ENCODE measurements around the gene GLB1L3. TPM values are rescaled to one million over a fixed set of nuclear protein-coding genes. Genes with fewer than 3 reads are reported as not detected.
A peak's percentile ranks its signal among the peaks of the same experiment; 100 is the strongest.

The GLB1L3 gene
- total RNA-seq, 1 donor from 2014 or later: 16.5 TPM

DNA sequence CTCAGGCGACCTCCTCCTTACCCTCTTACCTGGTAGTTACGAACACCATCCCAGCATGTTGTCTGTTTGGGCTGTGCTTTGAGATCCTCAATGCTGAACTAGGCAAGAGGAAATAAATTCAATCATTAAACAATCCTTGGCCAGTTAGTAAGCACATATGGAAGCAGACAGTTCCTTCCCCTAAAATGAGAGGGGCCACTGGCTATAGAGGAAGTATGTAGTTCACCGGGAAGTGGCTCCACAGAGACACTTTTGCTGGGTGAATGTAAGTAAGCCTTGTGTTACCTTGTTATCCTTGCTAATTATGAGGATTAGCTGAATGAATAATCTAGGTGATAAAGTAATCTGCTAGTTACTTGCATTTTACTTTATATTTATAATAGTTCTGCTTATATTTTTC, 25.9 kb upstream of the GLB1L3 start:
- H3K27ac Mint-ChIP-seq (ENCODE audit: unreplicated experiment): no peak overlapping the region
- no peak for DNase-seq (ENCODE audit: low spot score)
- TF ChIP-seq, protein P1, sequence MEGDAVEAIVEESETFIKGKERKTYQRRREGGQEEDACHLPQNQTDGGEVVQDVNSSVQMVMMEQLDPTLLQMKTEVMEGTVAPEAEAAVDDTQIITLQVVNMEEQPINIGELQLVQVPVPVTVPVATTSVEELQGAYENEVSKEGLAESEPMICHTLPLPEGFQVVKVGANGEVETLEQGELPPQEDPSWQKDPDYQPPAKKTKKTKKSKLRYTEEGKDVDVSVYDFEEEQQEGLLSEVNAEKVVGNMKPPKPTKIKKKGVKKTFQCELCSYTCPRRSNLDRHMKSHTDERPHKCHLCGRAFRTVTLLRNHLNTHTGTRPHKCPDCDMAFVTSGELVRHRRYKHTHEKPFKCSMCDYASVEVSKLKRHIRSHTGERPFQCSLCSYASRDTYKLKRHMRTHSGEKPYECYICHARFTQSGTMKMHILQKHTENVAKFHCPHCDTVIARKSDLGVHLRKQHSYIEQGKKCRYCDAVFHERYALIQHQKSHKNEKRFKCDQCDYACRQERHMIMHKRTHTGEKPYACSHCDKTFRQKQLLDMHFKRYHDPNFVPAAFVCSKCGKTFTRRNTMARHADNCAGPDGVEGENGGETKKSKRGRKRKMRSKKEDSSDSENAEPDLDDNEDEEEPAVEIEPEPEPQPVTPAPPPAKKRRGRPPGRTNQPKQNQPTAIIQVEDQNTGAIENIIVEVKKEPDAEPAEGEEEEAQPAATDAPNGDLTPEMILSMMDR (IDR thresholded peaks at IDR 0.05; ENCODE audit: unreplicated experiment): no peak
- H3K36me3 Mint-ChIP-seq (ENCODE audit: low read depth, unreplicated experiment): peaks cover 28% of the 10 kb centered on the region
- H3K4me3 Mint-ChIP-seq (ENCODE audit: unreplicated experiment): no peak overlapping the region
- H3K4me1 Mint-ChIP-seq (ENCODE audit: unreplicated experiment): peaks cover 14% of the 10 kb centered on the region
- H3K27me3 Mint-ChIP-seq (ENCODE audit: unreplicated experiment): peaks cover 3% of the 10 kb centered on the region
- no peaks in the 10 kb centered on the region for H3K9me3 Mint-ChIP-seq (ENCODE audit: unreplicated experiment)

DNA sequence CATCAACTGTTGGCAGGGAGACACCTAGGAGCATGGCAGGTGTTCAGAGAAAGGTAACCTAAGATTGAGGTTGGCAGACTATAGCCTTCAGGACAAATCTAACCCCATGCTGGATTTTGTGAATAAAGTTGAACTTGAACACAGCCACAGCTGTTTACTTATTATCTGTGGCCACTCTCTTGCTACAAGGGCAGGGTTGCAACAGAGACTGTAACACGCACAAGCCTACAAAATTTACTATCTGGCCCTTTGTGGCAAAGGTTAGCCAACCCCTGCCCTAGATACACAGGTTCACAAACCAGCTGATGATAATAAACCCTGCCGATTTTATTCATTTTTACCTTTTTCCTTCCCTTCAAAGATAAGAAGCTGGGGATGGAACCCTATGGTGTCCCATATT, 25.5 kb upstream of the GLB1L3 start:
- no peak for DNase-seq (ENCODE audit: low spot score)

DNA sequence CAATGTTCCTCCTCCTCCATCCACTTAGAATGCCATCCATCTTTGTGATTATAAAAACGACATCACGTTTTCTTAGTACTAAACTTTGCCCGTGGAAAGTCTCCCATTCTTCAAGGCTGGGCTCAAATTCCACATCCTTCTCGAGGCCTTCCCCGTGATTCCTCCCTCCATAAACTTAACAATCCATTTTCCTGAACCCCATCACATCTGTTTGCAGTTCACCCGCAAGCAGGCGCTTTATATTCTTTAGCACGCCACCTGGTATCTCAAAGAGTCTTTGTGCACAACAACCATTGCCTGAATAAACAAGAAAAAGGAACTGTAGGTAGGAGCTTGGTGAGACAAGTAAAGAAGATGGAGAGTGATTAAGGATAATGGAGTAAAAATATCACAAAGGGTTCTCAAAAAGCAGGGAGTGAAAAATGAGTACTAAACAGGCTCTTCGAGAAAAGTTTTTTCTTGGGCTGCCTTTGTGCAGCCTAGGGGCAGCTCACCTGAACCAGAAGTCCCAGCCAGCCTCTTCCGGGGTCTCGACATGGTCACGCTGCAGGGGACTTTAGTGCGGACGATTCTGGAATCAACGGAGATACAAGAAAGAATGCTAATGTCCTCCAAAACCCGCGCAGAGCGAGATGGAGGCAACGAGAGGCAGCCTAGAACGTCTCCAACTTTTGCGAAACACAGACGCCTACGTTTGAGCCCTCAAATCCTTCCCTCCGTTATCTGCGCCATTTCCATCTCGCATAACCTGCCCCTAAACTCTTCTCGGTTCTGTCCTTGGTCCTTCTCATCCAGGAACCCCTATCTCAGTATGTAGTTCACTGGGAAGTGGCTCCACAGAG, 23.6 kb upstream of the GLB1L3 start:
- peaks cover 3% of the 10 kb centered on the region for H3K27me3 Mint-ChIP-seq (ENCODE audit: unreplicated experiment)
- peaks cover 20% of the 10 kb centered on the region for H3K36me3 Mint-ChIP-seq (ENCODE audit: low read depth, unreplicated experiment)
- DNase-seq (ENCODE audit: low spot score): peak; percentile 15
- no peaks in the 10 kb centered on the region for H3K9me3 Mint-ChIP-seq (ENCODE audit: unreplicated experiment)
- H3K27ac Mint-ChIP-seq (ENCODE audit: unreplicated experiment): peak overlapping the region; percentile 38
- TF ChIP-seq, protein P1 (IDR thresholded peaks at IDR 0.05; ENCODE audit: unreplicated experiment): no peak
- H3K4me1 Mint-ChIP-seq (ENCODE audit: unreplicated experiment): peaks cover 14% of the 10 kb centered on the region
- H3K4me3 Mint-ChIP-seq (ENCODE audit: unreplicated experiment): peak overlapping the region; percentile 89

More for the DNA sequence above, 25.5 kb upstream of the GLB1L3 start:
- H3K27me3 Mint-ChIP-seq (ENCODE audit: unreplicated experiment): peaks cover 3% of the 10 kb centered on the region
- peaks cover 28% of the 10 kb centered on the region for H3K36me3 Mint-ChIP-seq (ENCODE audit: low read depth, unreplicated experiment)
- peaks cover 14% of the 10 kb centered on the region for H3K4me1 Mint-ChIP-seq (ENCODE audit: unreplicated experiment)
- H3K9me3 Mint-ChIP-seq (ENCODE audit: unreplicated experiment): no peaks in the 10 kb centered on the region
- TF ChIP-seq, protein P1 (IDR thresholded peaks at IDR 0.05; ENCODE audit: unreplicated experiment): no peak
- H3K27ac Mint-ChIP-seq (ENCODE audit: unreplicated experiment): no peak overlapping the region
- no peak overlapping the region for H3K4me3 Mint-ChIP-seq (ENCODE audit: unreplicated experiment)

DNA sequence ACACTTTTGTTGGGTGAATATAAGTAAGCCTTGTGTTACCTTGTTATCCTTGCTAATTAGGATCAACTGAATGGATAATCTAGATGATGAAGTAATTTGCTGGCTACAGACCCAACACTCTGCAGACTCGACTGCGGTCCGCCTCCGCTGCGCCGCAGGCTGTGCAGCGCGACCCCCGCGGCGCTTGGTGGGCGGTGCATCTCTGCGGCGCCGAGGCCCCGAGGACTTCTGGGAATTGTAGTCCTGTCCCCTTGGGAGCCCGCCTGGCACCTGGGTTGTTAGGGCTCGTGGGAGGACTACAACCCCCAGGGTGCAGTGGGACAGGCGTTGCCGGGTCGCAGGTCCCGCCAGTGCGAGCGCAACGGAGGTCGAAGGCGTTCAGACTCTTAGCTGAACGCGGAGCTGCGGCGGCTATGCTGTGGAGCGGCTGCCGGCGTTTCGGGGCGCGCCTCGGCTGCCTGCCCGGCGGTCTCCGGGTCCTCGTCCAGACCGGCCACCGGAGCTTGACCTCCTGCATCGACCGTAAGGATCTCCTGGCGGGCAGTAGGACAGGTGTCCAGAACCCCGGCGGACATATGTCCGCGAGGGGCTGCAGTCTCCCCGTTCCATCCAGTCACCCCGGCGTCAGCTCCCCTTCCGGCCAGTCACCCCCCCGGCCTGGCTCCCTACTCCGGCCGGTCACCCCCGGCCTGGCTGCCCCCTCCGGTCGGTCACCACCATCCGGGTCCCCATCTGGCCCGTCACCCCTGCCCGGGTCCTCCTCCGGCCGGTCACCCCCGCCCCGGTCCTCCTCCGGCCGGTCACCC, 22.8 kb upstream of the GLB1L3 start, which contains the start of the genes ACAD8 and THYN1:
Gene ACAD8, plus strand, starts transcription at position 381 of the 806 bp plus-strand sequence. Its CDS starts 33 bp downstream, at position 414.
Gene THYN1, minus strand, starts transcription at position 165 of the 806 bp plus-strand sequence. CDS start 470 bp downstream, outside the sequence.
- Mint-ChIP-seq H3K36me3 (ENCODE audit: low read depth, unreplicated experiment) (peaks cover 13% of the 10 kb centered on the region), H3K27ac (ENCODE audit: unreplicated experiment) (peak within 1 kb of the TSS; percentile 38), H3K4me3 (ENCODE audit: unreplicated experiment) (peak within 1 kb of the TSS; percentile 94), H3K4me1 (ENCODE audit: unreplicated experiment) (peaks cover 17% of the 10 kb centered on the region), H3K9me3 (ENCODE audit: unreplicated experiment) (no peaks in the 10 kb centered on the region), H3K27me3 (ENCODE audit: unreplicated experiment) (peaks cover 3% of the 10 kb centered on the region)
- TF ChIP-seq, protein P1 (IDR thresholded peaks at IDR 0.05; ENCODE audit: unreplicated experiment): no peak
- peak; percentile 93 for DNase-seq (ENCODE audit: low spot score)

All from endothelial cell (in vitro differentiated cells).